ENCODE data around the gene CFL2. TPM values are rescaled to one million over a fixed set of nuclear protein-coding genes. Genes with fewer than 3 reads are reported as not detected.

The CFL2 gene
- total and polyA plus RNA-seq, 2 of the 13 experiments (the other 11 are each of a cell fraction or from before 2014, with no cell fraction given): 114 to 158 TPM

DNA sequence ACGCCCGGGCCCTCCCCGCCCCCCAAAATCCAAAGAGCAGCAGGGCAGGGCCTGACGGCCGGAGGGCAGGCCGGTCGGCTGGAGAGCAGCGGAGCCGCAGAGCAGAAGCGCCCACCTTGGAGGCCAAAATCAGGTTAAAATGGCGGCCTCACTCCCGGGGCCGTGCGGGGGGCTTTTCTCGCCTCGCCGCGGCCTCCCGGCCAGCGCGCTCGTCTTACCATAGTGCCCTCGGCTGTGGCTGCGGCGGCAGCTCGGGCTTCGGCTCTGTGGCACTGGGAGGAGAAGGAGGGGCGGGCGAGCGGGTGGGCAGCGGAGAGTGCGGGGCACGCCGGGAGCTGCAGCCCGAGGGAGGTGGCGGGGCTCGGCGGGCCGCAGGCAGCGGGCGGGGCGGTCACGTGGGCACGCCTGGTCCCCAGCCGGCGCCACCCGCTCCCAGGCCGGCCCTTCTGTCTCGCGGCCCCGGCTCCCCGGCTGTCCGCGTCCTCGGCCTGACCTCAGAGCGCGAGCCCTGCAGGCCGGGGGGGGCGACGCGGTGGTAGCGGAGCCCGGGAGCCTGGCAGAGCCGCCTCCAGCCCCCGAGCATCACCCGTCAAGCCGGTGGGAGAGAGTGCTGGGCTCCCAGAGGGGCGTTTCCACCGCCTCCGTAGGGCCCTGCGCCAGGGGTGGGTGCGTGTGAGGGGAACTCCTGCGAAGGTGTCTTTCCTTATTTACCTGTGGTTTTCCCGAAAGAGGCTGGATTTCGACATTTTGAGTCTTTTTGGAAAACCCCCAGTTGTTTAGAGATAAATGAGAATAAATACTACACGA, at the start of gene CFL2 (continued):
- TF ChIP-seq, protein P1, sequence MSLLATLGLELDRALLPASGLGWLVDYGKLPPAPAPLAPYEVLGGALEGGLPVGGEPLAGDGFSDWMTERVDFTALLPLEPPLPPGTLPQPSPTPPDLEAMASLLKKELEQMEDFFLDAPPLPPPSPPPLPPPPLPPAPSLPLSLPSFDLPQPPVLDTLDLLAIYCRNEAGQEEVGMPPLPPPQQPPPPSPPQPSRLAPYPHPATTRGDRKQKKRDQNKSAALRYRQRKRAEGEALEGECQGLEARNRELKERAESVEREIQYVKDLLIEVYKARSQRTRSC (CRISPR knock-in tag; IDR thresholded peaks at IDR 0.05; ENCODE audit: low read depth): peak; percentile 79; the same call in 1 of the 2 replicates
- TF ChIP-seq POLR2A (IDR thresholded peaks at IDR 0.05; ENCODE audit: insufficient read depth in 1 of 2, low read depth in 2 of 2, low read length in 2 of 2) (peak; percentile 83 to 85), BRCA1 (CRISPR knock-in tag; IDR thresholded peaks at IDR 0.05) (no peak), KMT2B (CRISPR knock-in tag; IDR thresholded peaks at IDR 0.05) (peak; percentile 95), ZNF703 (CRISPR knock-in tag; IDR thresholded peaks at IDR 0.05; ENCODE audit: borderline replicate concordance) (no peak), NCOA5 (CRISPR knock-in tag; IDR thresholded peaks at IDR 0.05) (no peak), ZNF205 (CRISPR knock-in tag; IDR thresholded peaks at IDR 0.05) (0 out of 2 replicates have a peak, but pooled peaks have one; percentile 40), FOXM1 (CRISPR knock-in tag; IDR thresholded peaks at IDR 0.05) (peak; percentile 19; the same call in 1 of the 2 replicates), PCBP1 (IDR thresholded peaks at IDR 0.05; ENCODE audit: borderline replicate concordance, low read depth, low read length) (peak; percentile 85; the same call in 1 of the 2 replicates), ARNT2 (CRISPR knock-in tag; IDR thresholded peaks at IDR 0.05; ENCODE audit: low read depth) (peak; percentile 96), MAFG (CRISPR knock-in tag; IDR thresholded peaks at IDR 0.05) (no peak), ZNF530 (CRISPR knock-in tag; IDR thresholded peaks at IDR 0.05; ENCODE audit: low read depth) (no peak), NBN (conservative IDR thresholded peaks at IDR 0.05) (no peak), ZNF17 (CRISPR knock-in tag; IDR thresholded peaks at IDR 0.05) (no peak)
- TF ChIP-seq, protein P2, sequence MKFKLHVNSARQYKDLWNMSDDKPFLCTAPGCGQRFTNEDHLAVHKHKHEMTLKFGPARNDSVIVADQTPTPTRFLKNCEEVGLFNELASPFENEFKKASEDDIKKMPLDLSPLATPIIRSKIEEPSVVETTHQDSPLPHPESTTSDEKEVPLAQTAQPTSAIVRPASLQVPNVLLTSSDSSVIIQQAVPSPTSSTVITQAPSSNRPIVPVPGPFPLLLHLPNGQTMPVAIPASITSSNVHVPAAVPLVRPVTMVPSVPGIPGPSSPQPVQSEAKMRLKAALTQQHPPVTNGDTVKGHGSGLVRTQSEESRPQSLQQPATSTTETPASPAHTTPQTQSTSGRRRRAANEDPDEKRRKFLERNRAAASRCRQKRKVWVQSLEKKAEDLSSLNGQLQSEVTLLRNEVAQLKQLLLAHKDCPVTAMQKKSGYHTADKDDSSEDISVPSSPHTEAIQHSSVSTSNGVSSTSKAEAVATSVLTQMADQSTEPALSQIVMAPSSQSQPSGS (CRISPR knock-in tag; IDR thresholded peaks at IDR 0.05): peak; percentile 13; the same call in 1 of the 2 replicates
- TF ChIP-seq, protein P3, sequence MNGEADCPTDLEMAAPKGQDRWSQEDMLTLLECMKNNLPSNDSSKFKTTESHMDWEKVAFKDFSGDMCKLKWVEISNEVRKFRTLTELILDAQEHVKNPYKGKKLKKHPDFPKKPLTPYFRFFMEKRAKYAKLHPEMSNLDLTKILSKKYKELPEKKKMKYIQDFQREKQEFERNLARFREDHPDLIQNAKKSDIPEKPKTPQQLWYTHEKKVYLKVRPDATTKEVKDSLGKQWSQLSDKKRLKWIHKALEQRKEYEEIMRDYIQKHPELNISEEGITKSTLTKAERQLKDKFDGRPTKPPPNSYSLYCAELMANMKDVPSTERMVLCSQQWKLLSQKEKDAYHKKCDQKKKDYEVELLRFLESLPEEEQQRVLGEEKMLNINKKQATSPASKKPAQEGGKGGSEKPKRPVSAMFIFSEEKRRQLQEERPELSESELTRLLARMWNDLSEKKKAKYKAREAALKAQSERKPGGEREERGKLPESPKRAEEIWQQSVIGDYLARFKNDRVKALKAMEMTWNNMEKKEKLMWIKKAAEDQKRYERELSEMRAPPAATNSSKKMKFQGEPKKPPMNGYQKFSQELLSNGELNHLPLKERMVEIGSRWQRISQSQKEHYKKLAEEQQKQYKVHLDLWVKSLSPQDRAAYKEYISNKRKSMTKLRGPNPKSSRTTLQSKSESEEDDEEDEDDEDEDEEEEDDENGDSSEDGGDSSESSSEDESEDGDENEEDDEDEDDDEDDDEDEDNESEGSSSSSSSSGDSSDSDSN (CRISPR knock-in tag; IDR thresholded peaks at IDR 0.05): peak; percentile 98
- TF ChIP-seq, protein P4, sequence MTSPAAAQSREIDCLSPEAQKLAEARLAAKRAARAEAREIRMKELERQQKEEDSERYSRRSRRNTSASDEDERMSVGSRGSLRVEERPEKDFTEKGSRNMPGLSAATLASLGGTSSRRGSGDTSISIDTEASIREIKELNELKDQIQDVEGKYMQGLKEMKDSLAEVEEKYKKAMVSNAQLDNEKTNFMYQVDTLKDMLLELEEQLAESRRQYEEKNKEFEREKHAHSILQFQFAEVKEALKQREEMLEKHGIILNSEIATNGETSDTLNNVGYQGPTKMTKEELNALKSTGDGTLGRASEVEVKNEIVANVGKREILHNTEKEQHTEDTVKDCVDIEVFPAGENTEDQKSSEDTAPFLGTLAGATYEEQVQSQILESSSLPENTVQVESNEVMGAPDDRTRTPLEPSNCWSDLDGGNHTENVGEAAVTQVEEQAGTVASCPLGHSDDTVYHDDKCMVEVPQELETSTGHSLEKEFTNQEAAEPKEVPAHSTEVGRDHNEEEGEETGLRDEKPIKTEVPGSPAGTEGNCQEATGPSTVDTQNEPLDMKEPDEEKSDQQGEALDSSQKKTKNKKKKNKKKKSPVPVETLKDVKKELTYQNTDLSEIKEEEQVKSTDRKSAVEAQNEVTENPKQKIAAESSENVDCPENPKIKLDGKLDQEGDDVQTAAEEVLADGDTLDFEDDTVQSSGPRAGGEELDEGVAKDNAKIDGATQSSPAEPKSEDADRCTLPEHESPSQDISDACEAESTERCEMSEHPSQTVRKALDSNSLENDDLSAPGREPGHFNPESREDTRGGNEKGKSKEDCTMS (CRISPR knock-in tag; conservative IDR thresholded peaks at IDR 0.05): 0 out of 2 replicates have a peak, but pooled peaks have one; percentile 15
- TF ChIP-seq, protein P5, sequence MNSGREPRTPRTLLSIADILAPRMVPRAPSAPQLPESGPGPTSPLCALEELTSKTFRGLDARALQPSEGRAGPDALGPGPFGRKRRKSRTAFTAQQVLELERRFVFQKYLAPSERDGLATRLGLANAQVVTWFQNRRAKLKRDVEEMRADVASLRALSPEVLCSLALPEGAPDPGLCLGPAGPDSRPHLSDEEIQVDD (CRISPR knock-in tag; IDR thresholded peaks at IDR 0.05; ENCODE audit: borderline replicate concordance): peak; percentile 96; the same call in 1 of the 2 replicates
- TF ChIP-seq, protein P6, sequence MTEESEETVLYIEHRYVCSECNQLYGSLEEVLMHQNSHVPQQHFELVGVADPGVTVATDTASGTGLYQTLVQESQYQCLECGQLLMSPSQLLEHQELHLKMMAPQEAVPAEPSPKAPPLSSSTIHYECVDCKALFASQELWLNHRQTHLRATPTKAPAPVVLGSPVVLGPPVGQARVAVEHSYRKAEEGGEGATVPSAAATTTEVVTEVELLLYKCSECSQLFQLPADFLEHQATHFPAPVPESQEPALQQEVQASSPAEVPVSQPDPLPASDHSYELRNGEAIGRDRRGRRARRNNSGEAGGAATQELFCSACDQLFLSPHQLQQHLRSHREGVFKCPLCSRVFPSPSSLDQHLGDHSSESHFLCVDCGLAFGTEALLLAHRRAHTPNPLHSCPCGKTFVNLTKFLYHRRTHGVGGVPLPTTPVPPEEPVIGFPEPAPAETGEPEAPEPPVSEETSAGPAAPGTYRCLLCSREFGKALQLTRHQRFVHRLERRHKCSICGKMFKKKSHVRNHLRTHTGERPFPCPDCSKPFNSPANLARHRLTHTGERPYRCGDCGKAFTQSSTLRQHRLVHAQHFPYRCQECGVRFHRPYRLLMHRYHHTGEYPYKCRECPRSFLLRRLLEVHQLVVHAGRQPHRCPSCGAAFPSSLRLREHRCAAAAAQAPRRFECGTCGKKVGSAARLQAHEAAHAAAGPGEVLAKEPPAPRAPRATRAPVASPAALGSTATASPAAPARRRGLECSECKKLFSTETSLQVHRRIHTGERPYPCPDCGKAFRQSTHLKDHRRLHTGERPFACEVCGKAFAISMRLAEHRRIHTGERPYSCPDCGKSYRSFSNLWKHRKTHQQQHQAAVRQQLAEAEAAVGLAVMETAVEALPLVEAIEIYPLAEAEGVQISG (CRISPR knock-in tag; IDR thresholded peaks at IDR 0.05): peak; percentile 92

Measured in HepG2 (cell line).